Activated naive CD4-positive, alpha-beta T cell treated with anti-CD3 and anti-CD28 coated beads, Interleukin-2, amount 50 U/mL, for 24 hours (primary cell): ENCODE results near the gene TSKU.
"Not testable (repeated sequence)": the region's sequence is repeated elsewhere in the genome, so short reads cannot be mapped to it uniquely, and the experiment has no call there.

Experiments used
- H3K27ac Mint-ChIP-seq: one replicate; pipeline ENCODE4 v1.8.0; 2021; ENCODE audit warnings: mild to moderate bottlenecking, mixed read lengths
- H3K27me3 Mint-ChIP-seq: one replicate; pipeline ENCODE4 v1.8.0; 2021; ENCODE audit warnings: mixed read lengths
- H3K36me3 Mint-ChIP-seq: one replicate; pipeline ENCODE4 v1.8.0; 2021; ENCODE audit warnings: mixed read lengths
- H3K4me1 Mint-ChIP-seq: one replicate; pipeline ENCODE4 v1.8.0; 2021; ENCODE audit warnings: mixed read lengths
- H3K4me3 Mint-ChIP-seq: one replicate; pipeline ENCODE4 v1.8.0; 2021; ENCODE audit warnings: mild to moderate bottlenecking, mixed read lengths
- H3K9me3 Mint-ChIP-seq: one replicate; pipeline ENCODE4 v1.8.0; 2021; ENCODE audit warnings: mixed read lengths

Gene TSKU

GRCh38 chr11:76789443-76789719 lies 6.2 kb downstream of the TSKU start:
- Mint-ChIP-seq H3K9me3 (no peaks in the 10 kb centered on the region), H3K27ac (no peak overlapping the region), H3K36me3 (no peaks in the 10 kb centered on the region), H3K4me1 (peaks cover 3% of the 10 kb centered on the region), H3K27me3 (peaks cover 9% of the 10 kb centered on the region), H3K4me3 (no peak overlapping the region)

DNA sequence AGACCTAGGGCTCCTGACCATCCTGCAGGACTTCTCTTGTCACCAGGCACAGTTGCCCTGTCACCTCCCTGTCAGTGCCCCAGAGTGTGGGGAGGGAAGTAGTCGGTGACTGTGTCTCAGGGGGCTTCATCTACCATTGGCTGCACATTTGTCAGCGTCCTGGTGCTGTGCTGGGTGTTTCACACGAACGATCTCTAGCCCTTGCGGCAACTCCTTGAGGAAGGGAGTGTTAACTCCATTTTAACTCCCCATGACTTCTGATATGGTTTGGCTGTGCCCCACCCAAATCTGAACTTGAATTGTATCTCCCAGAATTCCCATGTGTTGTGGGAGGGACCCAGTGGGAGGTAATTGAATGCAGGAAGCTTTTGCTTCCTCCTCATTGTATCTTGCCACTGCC lies 7.1 kb downstream of the TSKU start:
- no peaks in the 10 kb centered on the region for H3K9me3 Mint-ChIP-seq
- H3K4me1 Mint-ChIP-seq: no peaks in the 10 kb centered on the region
- H3K27ac Mint-ChIP-seq: no peak overlapping the region
- no peaks in the 10 kb centered on the region for H3K36me3 Mint-ChIP-seq
- no peak overlapping the region for H3K4me3 Mint-ChIP-seq
- H3K27me3 Mint-ChIP-seq: peaks cover 5% of the 10 kb centered on the region

DNA sequence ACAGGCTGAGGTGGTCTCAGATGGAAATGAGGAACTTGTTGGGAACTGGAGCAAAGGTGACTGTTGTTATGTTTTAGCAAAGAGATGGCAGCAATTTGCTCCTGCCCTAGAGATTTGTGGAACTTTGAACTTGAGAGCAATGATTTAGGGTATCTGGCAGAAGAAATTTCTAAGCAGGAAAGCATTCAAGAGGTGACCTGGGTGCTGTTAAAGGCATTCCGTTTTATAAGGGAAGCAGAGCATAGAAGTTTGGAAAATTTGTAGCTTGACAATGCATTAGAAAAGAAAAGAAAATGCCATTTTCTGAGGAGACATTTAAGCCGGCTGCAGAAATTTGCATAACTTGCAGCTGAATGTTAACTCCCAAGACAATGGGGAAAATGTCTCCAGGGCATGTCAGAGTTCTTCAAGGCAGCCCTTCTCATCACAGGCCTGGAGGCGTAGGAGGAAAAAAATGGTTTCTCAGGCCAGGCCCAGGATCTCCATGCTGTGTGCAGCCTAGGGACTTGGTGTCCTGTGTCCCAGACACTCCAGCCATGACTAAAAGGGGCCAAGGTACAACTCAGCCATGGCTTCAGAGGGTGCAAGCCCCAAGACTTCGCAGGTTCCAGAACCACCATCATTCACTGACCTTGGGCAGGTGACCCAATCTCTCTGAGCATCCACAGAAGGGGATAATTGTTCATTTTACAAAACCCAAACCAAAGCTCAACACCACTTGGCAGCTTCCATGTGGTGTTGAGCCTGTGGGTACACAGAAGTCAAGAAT lies 8.0 kb downstream of the TSKU start:
- not testable (repeated sequence) for H3K27ac Mint-ChIP-seq, H3K27me3 Mint-ChIP-seq, H3K4me1 Mint-ChIP-seq, H3K4me3 Mint-ChIP-seq, H3K36me3 Mint-ChIP-seq, H3K9me3 Mint-ChIP-seq

GRCh38 chr11:76791861-76792260 lies 8.7 kb downstream of the TSKU start:
- H3K9me3 Mint-ChIP-seq: no peaks in the 10 kb centered on the region
- H3K36me3 Mint-ChIP-seq: no peaks in the 10 kb centered on the region
- no peak overlapping the region for H3K27ac Mint-ChIP-seq
- H3K4me1 Mint-ChIP-seq: no peaks in the 10 kb centered on the region
- H3K4me3 Mint-ChIP-seq: no peak overlapping the region
- no peaks in the 10 kb centered on the region for H3K27me3 Mint-ChIP-seq

GRCh38 chr11:76792505-76793264 lies 9.5 kb downstream of the TSKU start:
- Mint-ChIP-seq H3K4me3 (no peak overlapping the region), H3K9me3 (no peaks in the 10 kb centered on the region), H3K4me1 (no peaks in the 10 kb centered on the region), H3K27me3 (no peaks in the 10 kb centered on the region), H3K36me3 (no peaks in the 10 kb centered on the region), H3K27ac (no peak overlapping the region)

DNA sequence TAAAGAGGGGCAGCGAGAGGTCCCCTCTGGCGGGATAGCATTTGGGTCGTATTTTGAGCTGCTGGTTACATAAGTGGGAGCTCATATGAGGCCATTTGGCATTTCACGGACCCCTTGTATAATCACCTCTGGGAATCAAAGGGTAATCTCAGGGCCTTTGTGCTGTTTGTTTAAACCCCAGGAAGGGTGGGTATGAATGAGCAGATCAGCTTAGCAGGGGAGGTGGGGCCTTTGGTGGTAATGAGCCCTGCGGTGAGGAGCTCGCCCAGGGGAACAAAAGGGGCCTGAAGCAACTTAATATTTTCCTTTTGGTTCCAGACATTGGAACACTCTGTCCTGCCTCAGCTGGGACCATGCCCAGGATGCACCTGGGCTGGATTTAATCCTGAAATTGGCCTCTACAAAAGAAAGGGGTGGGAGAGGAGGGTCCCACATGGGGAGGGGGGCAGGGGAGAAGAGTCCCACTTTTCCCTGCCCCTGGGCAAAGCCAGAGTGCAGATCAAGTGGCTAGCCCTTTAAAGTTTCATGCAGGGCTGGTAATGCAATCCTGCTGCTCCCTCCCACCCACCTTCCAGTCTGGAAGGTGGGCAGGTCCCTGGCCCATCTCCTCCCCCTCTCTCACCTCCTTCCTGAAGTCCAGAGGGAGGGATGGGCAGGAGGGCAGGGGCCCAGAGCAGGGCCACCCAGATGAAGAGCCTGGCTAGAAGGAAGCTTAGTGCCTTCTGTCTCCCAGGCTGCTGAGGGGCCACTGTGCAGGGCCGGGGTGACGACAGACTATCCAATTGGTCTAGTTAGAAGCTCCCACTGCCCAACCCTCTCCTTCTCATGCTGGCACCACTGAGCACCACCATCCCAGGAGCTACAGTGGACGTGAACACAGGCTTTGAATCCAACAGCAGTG lies 10.5 kb downstream of the TSKU start:
- Mint-ChIP-seq H3K4me1 (no peaks in the 10 kb centered on the region), H3K4me3 (no peak overlapping the region), H3K27me3 (no peaks in the 10 kb centered on the region), H3K9me3 (no peaks in the 10 kb centered on the region), H3K36me3 (no peaks in the 10 kb centered on the region), H3K27ac (no peak overlapping the region)

GRCh38 chr11:76794371-76795289 lies 11.5 kb downstream of the TSKU start:
- Mint-ChIP-seq H3K27me3 (no peaks in the 10 kb centered on the region), H3K36me3 (no peaks in the 10 kb centered on the region), H3K4me3 (no peak overlapping the region), H3K4me1 (no peaks in the 10 kb centered on the region), H3K9me3 (no peaks in the 10 kb centered on the region), H3K27ac (no peak overlapping the region)

GRCh38 chr11:76795290-76795935 lies 12.3 kb downstream of the TSKU start:
- Mint-ChIP-seq H3K27me3 (no peaks in the 10 kb centered on the region), H3K27ac (no peak overlapping the region)

GRCh38 chr11:76795936-76796441 lies 12.8 kb downstream of the TSKU start:
- Mint-ChIP-seq H3K4me1 (no peaks in the 10 kb centered on the region), H3K9me3 (no peaks in the 10 kb centered on the region), H3K4me3 (no peak overlapping the region), H3K27ac (no peak overlapping the region), H3K27me3 (no peaks in the 10 kb centered on the region), H3K36me3 (no peaks in the 10 kb centered on the region)

More at GRCh38 chr11:76795290-76795935, 12.3 kb downstream of the TSKU start:
- no peaks in the 10 kb centered on the region for H3K4me1 Mint-ChIP-seq
- no peaks in the 10 kb centered on the region for H3K9me3 Mint-ChIP-seq
- H3K4me3 Mint-ChIP-seq: no peak overlapping the region
- H3K36me3 Mint-ChIP-seq: no peaks in the 10 kb centered on the region

- Mint-ChIP-seq H3K4me1 (no peaks in the 10 kb centered on the region), H3K4me3 (no peak overlapping the region), H3K27ac (no peak overlapping the region), H3K27me3 (no peaks in the 10 kb centered on the region), H3K9me3 (no peaks in the 10 kb centered on the region), H3K36me3 (no peaks in the 10 kb centered on the region)
Observed at GRCh38 chr11:76796511-76797198, 13.5 kb downstream of the TSKU start.

- no peaks in the 10 kb centered on the region for H3K36me3 Mint-ChIP-seq
- no peaks in the 10 kb centered on the region for H3K27me3 Mint-ChIP-seq
- no peak overlapping the region for H3K27ac Mint-ChIP-seq
- H3K9me3 Mint-ChIP-seq: no peaks in the 10 kb centered on the region
- H3K4me3 Mint-ChIP-seq: no peak overlapping the region
- H3K4me1 Mint-ChIP-seq: no peaks in the 10 kb centered on the region
Observed at GRCh38 chr11:76797341-76798201, 14.4 kb downstream of the TSKU start.

DNA sequence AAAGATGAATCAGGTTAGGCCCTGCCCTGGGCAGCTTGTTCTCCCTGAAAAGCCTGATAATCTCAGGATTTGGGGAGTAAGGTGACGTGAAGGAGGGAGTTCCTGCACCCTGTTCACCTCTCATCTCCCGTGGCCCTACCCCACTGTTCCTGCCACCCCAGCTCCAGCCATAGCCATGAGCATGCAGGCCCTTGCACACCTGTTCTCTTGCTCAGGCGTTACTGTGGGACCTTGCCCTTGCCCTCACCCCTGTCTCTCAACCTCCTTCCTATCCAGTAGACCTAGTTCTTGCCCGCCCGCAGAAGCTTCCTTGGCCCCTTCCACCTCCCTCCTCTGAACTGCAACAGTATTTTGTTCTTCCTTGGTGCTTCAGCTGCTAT lies 15.0 kb downstream of the TSKU start:
- no peak overlapping the region for H3K4me3 Mint-ChIP-seq
- H3K27me3 Mint-ChIP-seq: no peaks in the 10 kb centered on the region
- H3K27ac Mint-ChIP-seq: no peak overlapping the region
- H3K36me3 Mint-ChIP-seq: no peaks in the 10 kb centered on the region
- no peaks in the 10 kb centered on the region for H3K4me1 Mint-ChIP-seq
- H3K9me3 Mint-ChIP-seq: no peaks in the 10 kb centered on the region

DNA sequence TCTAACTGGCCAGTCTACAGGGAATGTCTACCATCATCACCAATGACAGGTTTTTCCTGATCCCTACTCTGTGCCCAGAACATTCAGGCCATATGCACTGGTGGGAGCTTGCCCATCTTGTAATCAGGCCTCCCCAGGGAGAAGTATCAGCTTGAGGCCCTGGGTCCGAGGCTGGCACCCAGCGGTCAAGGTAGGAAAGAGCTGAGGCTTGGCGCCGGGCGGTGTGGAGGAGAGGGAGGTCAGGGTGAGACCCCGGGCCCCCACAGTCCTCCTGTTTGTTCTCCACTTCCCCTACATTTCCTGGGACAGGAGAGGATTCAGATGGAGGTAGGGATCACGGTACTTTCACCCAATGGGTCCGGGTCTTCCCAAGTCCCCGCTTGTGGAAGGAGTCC lies 15.5 kb downstream of the TSKU start:
- no peaks in the 10 kb centered on the region for H3K9me3 Mint-ChIP-seq
- H3K27me3 Mint-ChIP-seq: no peaks in the 10 kb centered on the region
- no peaks in the 10 kb centered on the region for H3K36me3 Mint-ChIP-seq
- peak overlapping the region; percentile 50 for H3K4me3 Mint-ChIP-seq
- peaks cover 4% of the 10 kb centered on the region for H3K4me1 Mint-ChIP-seq
- no peak overlapping the region for H3K27ac Mint-ChIP-seq
